ENCODE measurements around the gene EDN1. TPM values are rescaled to one million over a fixed set of nuclear protein-coding genes. Genes with fewer than 3 reads are reported as not detected.
A peak's percentile ranks its signal among the peaks of the same experiment; 100 is the strongest.

Gene EDN1
- total and polyA plus RNA-seq, 2 of the 13 experiments (the other 11 are each of a cell fraction or from before 2014, with no cell fraction given), result 0.15 to 1.2 TPM

- no peak for TF ChIP-seq RARG (CRISPR knock-in tag; IDR thresholded peaks at IDR 0.05; ENCODE audit: low read depth)
- TF ChIP-seq PLRG1 (conservative IDR thresholded peaks at IDR 0.05), result no peak
- TF ChIP-seq ETV5 (CRISPR knock-in tag; IDR thresholded peaks at IDR 0.05; ENCODE audit: borderline replicate concordance), result peak; percentile 61; the same call in 1 of the 2 replicates
- no peak; the same call in 1 of the 2 replicates for TF ChIP-seq STAG1 (CRISPR knock-in tag; IDR thresholded peaks at IDR 0.05)
- TF ChIP-seq NFIC (IDR thresholded peaks at IDR 0.05; ENCODE audit: low read length), result no peak
- TF ChIP-seq RAD51 (IDR thresholded peaks at IDR 0.05; ENCODE audit: borderline replicate concordance), result no peak
- 0 out of 2 replicates have a peak, but pooled peaks have one; percentile 46 for TF ChIP-seq MED13 (CRISPR knock-in tag; IDR thresholded peaks at IDR 0.05)
- TF ChIP-seq TFAP4 (IDR thresholded peaks at IDR 0.05; ENCODE audit: borderline replicate concordance, low read depth), result peak; percentile 58; the same call in 1 of the 2 replicates
- peak; percentile 72 for TF ChIP-seq MED1 (CRISPR knock-in tag; IDR thresholded peaks at IDR 0.05)
- no peak for TF ChIP-seq KMT2B (CRISPR knock-in tag; IDR thresholded peaks at IDR 0.05)
- 0 out of 2 replicates have a peak, but pooled peaks have one; percentile 45 for TF ChIP-seq KDM2A (CRISPR knock-in tag; IDR thresholded peaks at IDR 0.05; ENCODE audit: borderline replicate concordance, low read depth)
- peak; percentile 57; the same call in 1 of the 2 replicates for TF ChIP-seq TBX2 (CRISPR knock-in tag; IDR thresholded peaks at IDR 0.05; ENCODE audit: borderline replicate concordance)
- peak; percentile 45; the same call in 1 of the 2 replicates for TF ChIP-seq CREM (IDR thresholded peaks at IDR 0.05)
- TF ChIP-seq CREM (CRISPR knock-in tag; IDR thresholded peaks at IDR 0.05), result no peak
- no peak for TF ChIP-seq FOXM1 (CRISPR knock-in tag; IDR thresholded peaks at IDR 0.05)
- TF ChIP-seq, protein P1, sequence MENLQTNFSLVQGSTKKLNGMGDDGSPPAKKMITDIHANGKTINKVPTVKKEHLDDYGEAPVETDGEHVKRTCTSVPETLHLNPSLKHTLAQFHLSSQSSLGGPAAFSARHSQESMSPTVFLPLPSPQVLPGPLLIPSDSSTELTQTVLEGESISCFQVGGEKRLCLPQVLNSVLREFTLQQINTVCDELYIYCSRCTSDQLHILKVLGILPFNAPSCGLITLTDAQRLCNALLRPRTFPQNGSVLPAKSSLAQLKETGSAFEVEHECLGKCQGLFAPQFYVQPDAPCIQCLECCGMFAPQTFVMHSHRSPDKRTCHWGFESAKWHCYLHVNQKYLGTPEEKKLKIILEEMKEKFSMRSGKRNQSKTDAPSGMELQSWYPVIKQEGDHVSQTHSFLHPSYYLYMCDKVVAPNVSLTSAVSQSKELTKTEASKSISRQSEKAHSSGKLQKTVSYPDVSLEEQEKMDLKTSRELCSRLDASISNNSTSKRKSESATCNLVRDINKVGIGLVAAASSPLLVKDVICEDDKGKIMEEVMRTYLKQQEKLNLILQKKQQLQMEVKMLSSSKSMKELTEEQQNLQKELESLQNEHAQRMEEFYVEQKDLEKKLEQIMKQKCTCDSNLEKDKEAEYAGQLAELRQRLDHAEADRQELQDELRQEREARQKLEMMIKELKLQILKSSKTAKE (CRISPR knock-in tag; IDR thresholded peaks at IDR 0.05; ENCODE audit: borderline replicate concordance), result peak; percentile 42; the same call in 1 of the 2 replicates
- TF ChIP-seq RXRA (CRISPR knock-in tag; IDR thresholded peaks at IDR 0.05), result 0 out of 2 replicates have a peak, but pooled peaks have one; percentile 21
- TF ChIP-seq MLLT10 (CRISPR knock-in tag; IDR thresholded peaks at IDR 0.05), result no peak
- TF ChIP-seq, protein P2, sequence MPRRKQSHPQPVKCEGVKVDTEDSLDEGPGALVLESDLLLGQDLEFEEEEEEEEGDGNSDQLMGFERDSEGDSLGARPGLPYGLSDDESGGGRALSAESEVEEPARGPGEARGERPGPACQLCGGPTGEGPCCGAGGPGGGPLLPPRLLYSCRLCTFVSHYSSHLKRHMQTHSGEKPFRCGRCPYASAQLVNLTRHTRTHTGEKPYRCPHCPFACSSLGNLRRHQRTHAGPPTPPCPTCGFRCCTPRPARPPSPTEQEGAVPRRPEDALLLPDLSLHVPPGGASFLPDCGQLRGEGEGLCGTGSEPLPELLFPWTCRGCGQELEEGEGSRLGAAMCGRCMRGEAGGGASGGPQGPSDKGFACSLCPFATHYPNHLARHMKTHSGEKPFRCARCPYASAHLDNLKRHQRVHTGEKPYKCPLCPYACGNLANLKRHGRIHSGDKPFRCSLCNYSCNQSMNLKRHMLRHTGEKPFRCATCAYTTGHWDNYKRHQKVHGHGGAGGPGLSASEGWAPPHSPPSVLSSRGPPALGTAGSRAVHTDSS (CRISPR knock-in tag; conservative IDR thresholded peaks at IDR 0.05), result no peak
- TF ChIP-seq SAP130 (CRISPR knock-in tag; IDR thresholded peaks at IDR 0.05; ENCODE audit: low read depth), result peak; percentile 32; the same call in 1 of the 2 replicates
- TF ChIP-seq, protein P3, sequence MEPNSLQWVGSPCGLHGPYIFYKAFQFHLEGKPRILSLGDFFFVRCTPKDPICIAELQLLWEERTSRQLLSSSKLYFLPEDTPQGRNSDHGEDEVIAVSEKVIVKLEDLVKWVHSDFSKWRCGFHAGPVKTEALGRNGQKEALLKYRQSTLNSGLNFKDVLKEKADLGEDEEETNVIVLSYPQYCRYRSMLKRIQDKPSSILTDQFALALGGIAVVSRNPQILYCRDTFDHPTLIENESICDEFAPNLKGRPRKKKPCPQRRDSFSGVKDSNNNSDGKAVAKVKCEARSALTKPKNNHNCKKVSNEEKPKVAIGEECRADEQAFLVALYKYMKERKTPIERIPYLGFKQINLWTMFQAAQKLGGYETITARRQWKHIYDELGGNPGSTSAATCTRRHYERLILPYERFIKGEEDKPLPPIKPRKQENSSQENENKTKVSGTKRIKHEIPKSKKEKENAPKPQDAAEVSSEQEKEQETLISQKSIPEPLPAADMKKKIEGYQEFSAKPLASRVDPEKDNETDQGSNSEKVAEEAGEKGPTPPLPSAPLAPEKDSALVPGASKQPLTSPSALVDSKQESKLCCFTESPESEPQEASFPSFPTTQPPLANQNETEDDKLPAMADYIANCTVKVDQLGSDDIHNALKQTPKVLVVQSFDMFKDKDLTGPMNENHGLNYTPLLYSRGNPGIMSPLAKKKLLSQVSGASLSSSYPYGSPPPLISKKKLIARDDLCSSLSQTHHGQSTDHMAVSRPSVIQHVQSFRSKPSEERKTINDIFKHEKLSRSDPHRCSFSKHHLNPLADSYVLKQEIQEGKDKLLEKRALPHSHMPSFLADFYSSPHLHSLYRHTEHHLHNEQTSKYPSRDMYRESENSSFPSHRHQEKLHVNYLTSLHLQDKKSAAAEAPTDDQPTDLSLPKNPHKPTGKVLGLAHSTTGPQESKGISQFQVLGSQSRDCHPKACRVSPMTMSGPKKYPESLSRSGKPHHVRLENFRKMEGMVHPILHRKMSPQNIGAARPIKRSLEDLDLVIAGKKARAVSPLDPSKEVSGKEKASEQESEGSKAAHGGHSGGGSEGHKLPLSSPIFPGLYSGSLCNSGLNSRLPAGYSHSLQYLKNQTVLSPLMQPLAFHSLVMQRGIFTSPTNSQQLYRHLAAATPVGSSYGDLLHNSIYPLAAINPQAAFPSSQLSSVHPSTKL (CRISPR knock-in tag; IDR thresholded peaks at IDR 0.05), result peak; percentile 28; the same call in 1 of the 2 replicates
These were observed 53.4 kb downstream of the EDN1 start (continued) for GRCh38 chr6:12343440-12344162.
